Thymus (tissue), 14 donors: ENCODE data around the gene MYH7. TPM values are rescaled to one million over a fixed set of nuclear protein-coding genes. Genes with fewer than 3 reads are reported as not detected.

Source experiments
- DNase-seq, 9 donors: peaks; one replicate each; pipeline ENCODE4 v3.0.0-alpha.2; 2013; ENCODE audit warnings: low spot score in 9 of 9, low read depth in 6 of 9, missing footprints in 1 of 9
- H3K27ac ChIP-seq, 2 donors: one replicate each; pipeline ENCODE4 v1.5.1; 2013; ENCODE audit warnings: control low read depth in 1 of 2, low read depth in 1 of 2, low read length in 1 of 2, mild to moderate bottlenecking in 1 of 2, moderate library complexity in 1 of 2
- H3K27me3 ChIP-seq, 2 donors: one replicate each; pipeline ENCODE4 v1.5.1; 2013; ENCODE audit warnings: low read length in 1 of 2; ENCODE audit not compliant: control insufficient read depth in 2 of 2, insufficient read depth in 1 of 2
- H3K36me3 ChIP-seq, 2 donors: one replicate each; pipeline ENCODE4 v1.5.1; 2013; ENCODE audit warnings: low read length in 1 of 2, mild to moderate bottlenecking in 1 of 2, moderate library complexity in 1 of 2; ENCODE audit not compliant: control insufficient read depth in 2 of 2, insufficient read depth in 2 of 2
- H3K4me1 ChIP-seq, 2 donors: one replicate each; pipeline ENCODE4 v1.5.1; 2013; ENCODE audit warnings: low read length in 2 of 2; ENCODE audit not compliant: control insufficient read depth in 2 of 2, insufficient read depth in 2 of 2
- H3K4me3 ChIP-seq, 2 donors: one replicate each; pipeline ENCODE4 v1.5.1; 2013; ENCODE audit warnings: low read length in 2 of 2, control low read depth in 1 of 2, mild to moderate bottlenecking in 1 of 2
- H3K9me3 ChIP-seq, 2 donors: one replicate each; pipeline ENCODE4 v1.5.1; 2013; ENCODE audit warnings: low read length in 1 of 2, mild to moderate bottlenecking in 1 of 2; ENCODE audit not compliant: control insufficient read depth in 2 of 2, insufficient read depth in 1 of 2
- WGBS: extraction: QIAGEN DNeasy Blood & Tissue Kit; methylation state at CpG from one replicate; pipeline ENCODE4 v1.1.7; 2013; 5-methylcytosine and 5-hydroxymethylcytosine counted together
- long read RNA-seq, 10 donors: transcript quantifications; one replicate each; lab custom pipeline, GENCODE V29; 2026
- polyA plus RNA-seq: library from polyadenylated mRNA; stranded (reverse); fragments of 200-250 nt; gene quantifications from one replicate; pipeline ENCODE4 v1.2.3, GENCODE V29; 2013
- total RNA-seq: library from RNA; stranded (reverse); fragments of 120-200 nt; gene quantifications from one replicate; pipeline ENCODE4 v1.2.4, GENCODE V29; 2013
- donor health status: healthy.

MYH7 gene
- total RNA-seq = 0.09 TPM
- 0.46 TPM for polyA plus RNA-seq
- long read RNA-seq, donor 1 = 0 reads
- long read RNA-seq, donor 2 = 0 reads
- long read RNA-seq, donor 3 = 0 reads
- long read RNA-seq, donor 4 = 0 reads
- long read RNA-seq, donor 5 = 0 reads
- long read RNA-seq, donor 6 = 0 reads
- long read RNA-seq, donor 7 = 0 reads
- long read RNA-seq, donor 8 = 0 reads
- long read RNA-seq, donor 9 = 0 reads
- long read RNA-seq, donor 10 = 0 reads

- no peaks in the 10 kb centered on the region for H3K9me3 ChIP-seq
- 91% methylated on average over 10 of the region's 10 CpGs for WGBS
- no peaks in the 10 kb centered on the region for H3K36me3 ChIP-seq
- H3K4me3 ChIP-seq = no peak within 1 kb of the TSS
- H3K27ac ChIP-seq = no peak within 1 kb of the TSS
- H3K4me1 ChIP-seq = peaks cover 0 to 10% of the 10 kb centered on the region in 2 donors
- no peaks in the 10 kb centered on the region for H3K27me3 ChIP-seq
- DNase-seq = no peak
These were observed at the start of gene MYH7 for GRCh38 chr14:23435543-23436326. TSS of gene MYH7 (minus strand) at chr14:23435660. CDS start at chr14:23433732, 1,928 bp downstream.

- Histone ChIP-seq H3K4me1 (peaks cover 0 to 14% of the 10 kb centered on the region in 2 donors), H3K4me3 (no peak overlapping the region), H3K27me3 (no peaks in the 10 kb centered on the region), H3K36me3 (peaks cover 7 to 10% of the 10 kb centered on the region in 2 donors), H3K9me3 (no peaks in the 10 kb centered on the region), H3K27ac (peak overlapping the region in 1 of 2 donors; percentile 24)
- DNase-seq = peak in 3 of 9 donors; percentile 25 to 51 (median 42)
- WGBS = 78% methylated on average over 9 of the region's 9 CpGs
These were observed 47.9 kb upstream of the MYH7 start for GRCh38 chr14:23483236-23483854.

GRCh38 chr14:23482823-23483148 is 47.3 kb upstream of the MYH7 start:
- Histone ChIP-seq H3K9me3 (no peaks in the 10 kb centered on the region), H3K4me1 (peaks cover 0 to 14% of the 10 kb centered on the region in 2 donors), H3K27ac (peak overlapping the region in 1 of 2 donors; percentile 24), H3K4me3 (no peak overlapping the region), H3K36me3 (peaks cover 8 to 13% of the 10 kb centered on the region in 2 donors), H3K27me3 (no peaks in the 10 kb centered on the region)
- DNase-seq = no peak

- no peaks in the 10 kb centered on the region for H3K27me3 ChIP-seq
- 89% methylated on average over 7 of the region's 7 CpGs for WGBS
- H3K36me3 ChIP-seq = peaks cover 14 to 18% of the 10 kb centered on the region in 2 donors
- no peak overlapping the region for H3K27ac ChIP-seq
- no peak overlapping the region for H3K4me3 ChIP-seq
- peak in 3 of 9 donors; percentile 25 to 38 (median 30) for DNase-seq
- H3K4me1 ChIP-seq = peaks cover 0 to 14% of the 10 kb centered on the region in 2 donors
- no peaks in the 10 kb centered on the region for H3K9me3 ChIP-seq
These were observed 46.7 kb upstream of the MYH7 start for GRCh38 chr14:23481979-23482822.

GRCh38 chr14:23481362-23481970 is 46.0 kb upstream of the MYH7 start:
- Histone ChIP-seq H3K27ac (no peak overlapping the region), H3K9me3 (no peaks in the 10 kb centered on the region), H3K27me3 (no peaks in the 10 kb centered on the region), H3K4me3 (no peak overlapping the region), H3K4me1 (peaks cover 0 to 14% of the 10 kb centered on the region in 2 donors), H3K36me3 (peaks cover 20 to 26% of the 10 kb centered on the region in 2 donors)
- DNase-seq = peak in 2 of 9 donors; percentile 22 to 31
- 95% methylated on average over 3 of the region's 3 CpGs for WGBS

GRCh38 chr14:23478109-23478759 is 42.8 kb upstream of the MYH7 start:
- Histone ChIP-seq H3K27me3 (no peaks in the 10 kb centered on the region), H3K9me3 (no peaks in the 10 kb centered on the region), H3K36me3 (peaks cover 27 to 45% of the 10 kb centered on the region in 2 donors), H3K4me3 (no peak overlapping the region), H3K4me1 (peaks cover 0 to 12% of the 10 kb centered on the region in 2 donors), H3K27ac (no peak overlapping the region)
- WGBS = 55% methylated on average over 5 of the region's 5 CpGs
- peak in 7 of 9 donors; percentile 27 to 74 (median 53) for DNase-seq

- 100% methylated on average over 1 of the region's 1 CpG for WGBS
- Histone ChIP-seq H3K27ac (no peak overlapping the region), H3K27me3 (no peaks in the 10 kb centered on the region), H3K36me3 (peaks cover 24 to 25% of the 10 kb centered on the region in 2 donors), H3K4me3 (no peak overlapping the region), H3K4me1 (peaks cover 4 to 8% of the 10 kb centered on the region in 2 donors), H3K9me3 (peaks cover 0 to 3% of the 10 kb centered on the region in 2 donors)
- DNase-seq = no peak
These were observed 35.5 kb upstream of the MYH7 start for GRCh38 chr14:23470947-23471346.

- Histone ChIP-seq H3K4me3 (peak overlapping the region; percentile 70 to 82), H3K36me3 (peaks cover 14 to 15% of the 10 kb centered on the region in 2 donors), H3K27me3 (no peaks in the 10 kb centered on the region), H3K27ac (peak overlapping the region; percentile 82), H3K4me1 (peaks cover 4 to 8% of the 10 kb centered on the region in 2 donors), H3K9me3 (peaks cover 0 to 3% of the 10 kb centered on the region in 2 donors)
- DNase-seq = no peak
- WGBS = 4% methylated on average over 11 of the region's 11 CpGs
These were observed 34.5 kb upstream of the MYH7 start for GRCh38 chr14:23469906-23470403.
